HepG2 (cell line): ENCODE results near the gene TRAP1. TPM values are rescaled to one million over a fixed set of nuclear protein-coding genes. Genes with fewer than 3 reads are reported as not detected.
"Not testable (repeated sequence)": the region's sequence is repeated elsewhere in the genome, so short reads cannot be mapped to it uniquely, and the experiment has no call there.

Source experiments
- ATAC-seq: fragments of 200-7000 bp; cut with Tn5 transposase; 3 replicates; pipeline ENCODE4 v1.9.1; 2020; ENCODE audit warnings: mild to moderate bottlenecking, moderate library complexity
- BruUV-seq: library from RNA; stranded (reverse); fragments of 400-500 nt; replicated peaks from 2 replicates; lab custom pipeline; 2021; lab: Mats Ljungman, UMichigan
- CTCF ChIA-PET: fragments of 300-600 bp; formaldehyde crosslinking; extraction: SDS; loops from one replicate; lab custom pipeline; 2021; ENCODE audit warnings: low total read pairs, inconsistent platforms, low intra/inter-chr PET ratio; lab: Yijun Ruan, JAX
- POLR2A ChIA-PET: fragments of 350-600 bp; sonication (Branson Sonifier 250); formaldehyde crosslinking; loops from one replicate; lab custom pipeline; 2020; ENCODE audit warnings: antibody characterized with exemption, inconsistent platforms; lab: Yijun Ruan, JAX
- DNase-seq: peaks from one replicate; pipeline ENCODE4 v3.0.0-alpha.2; 2015; ENCODE audit warnings: low spot score
- FAIRE-seq: peaks from 3 replicates; lab custom pipeline; 2011; peaks lifted over from hg19 to GRCh38; lab: Jason Lieb, UNC
- H2AFZ ChIP-seq: one replicate; pipeline ENCODE4 v1.6.1; 2011; ENCODE audit warnings: low read length, inconsistent platforms
- H3K27ac ChIP-seq: fragments of 300-600 bp; 3 replicates; pipeline ENCODE4 v1.8.0; 2011; ENCODE audit warnings: mixed run types, mild to moderate bottlenecking, mixed read lengths, low read length, inconsistent platforms; ENCODE audit not compliant: insufficient read depth; ENCODE audit errors: extremely low read length
- H3K27me3 ChIP-seq, 2 experiments: fragments of 200-600 bp in 1 of 2; 2 replicates in 1 of 2; 3 replicates in 1 of 2; pipeline versions ENCODE4 v1.6.0 to v1.8.0; 2011; ENCODE audit warnings: low read length in 2 of 2, mild to moderate bottlenecking in 2 of 2, moderate library complexity in 2 of 2, inconsistent platforms in 1 of 2; ENCODE audit not compliant: insufficient read depth in 2 of 2, control insufficient read depth in 1 of 2
- H3K36me3 ChIP-seq, 2 experiments: fragments of 200-600 bp in 1 of 2; replicated peaks in 1 of 2; 2 replicates in 1 of 2; 3 replicates in 1 of 2; pipeline versions ENCODE4 v1.5.1 to v1.8.0; 2011; ENCODE audit warnings: low read length in 2 of 2, inconsistent platforms in 1 of 2; ENCODE audit not compliant: insufficient read depth in 2 of 2, control insufficient read depth in 1 of 2
- H3K4me1 ChIP-seq: 2 replicates; pipeline ENCODE4 v1.5.1; 2012; ENCODE audit warnings: low read length, inconsistent platforms; ENCODE audit not compliant: insufficient read depth
- H3K4me2 ChIP-seq: 2 replicates; pipeline ENCODE4 v1.6.0; 2011; ENCODE audit warnings: low read depth, low read length, inconsistent platforms
- H3K4me3 ChIP-seq, 3 experiments: fragments of 200-600 bp in 1 of 3; sonication (generic), shearing (Covaris generic) in 1 of 3; replicated peaks in 1 of 3; 2 replicates each; pipeline ENCODE4 v1.5.1; 2011 to 2016; ENCODE audit warnings: low read length in 3 of 3, inconsistent platforms in 2 of 3, low read depth in 2 of 3, mild to moderate bottlenecking in 2 of 3, control low read depth in 1 of 3, mixed read lengths in 1 of 3; ENCODE audit not compliant: insufficient read depth in 1 of 3
- H3K79me2 ChIP-seq: one replicate; pipeline ENCODE4 v1.6.1; 2011; ENCODE audit warnings: low read length, inconsistent platforms; ENCODE audit not compliant: insufficient read depth
- H3K9ac ChIP-seq: 2 replicates; pipeline ENCODE4 v1.6.0; 2011; ENCODE audit warnings: mild to moderate bottlenecking, low read depth, low read length, inconsistent platforms; ENCODE audit not compliant: insufficient read depth
- H3K9me3 ChIP-seq: 2 replicates; pipeline ENCODE4 v1.5.1; 2012; ENCODE audit warnings: mild to moderate bottlenecking, low read length
- H4K20me1 ChIP-seq: 2 replicates; pipeline ENCODE4 v1.6.0; 2011; ENCODE audit warnings: inconsistent platforms, mild to moderate bottlenecking, low read length, moderate library complexity; ENCODE audit not compliant: insufficient read depth
- AGO2 ChIP-seq: fragments of 200-400 bp; formaldehyde crosslinking; optimal IDR thresholded peaks from 2 replicates; pipeline ENCODE3; 2017; ENCODE audit warnings: mild to moderate bottlenecking, low read depth, low read length, moderate library complexity
- EED ChIP-seq: sonication (generic); formaldehyde crosslinking; IDR thresholded peaks from 2 replicates; pipeline ENCODE4 v1.5.0; 2020; ENCODE audit warnings: mild to moderate bottlenecking, missing genetic modification reagents
- KMT2A ChIP-seq: sonication (generic); formaldehyde crosslinking; IDR thresholded peaks from 2 replicates; pipeline ENCODE4 v1.4.0; 2020; ENCODE audit warnings: missing genetic modification reagents
- MAZ ChIP-seq, 2 experiments: sonication (generic) in 1 of 2; formaldehyde crosslinking in 1 of 2; IDR thresholded peaks; 2 replicates each; pipeline versions ENCODE4 v1.5.0 to v1.6.1; 2012 to 2020; ENCODE audit warnings: low read depth in 2 of 2, mild to moderate bottlenecking in 2 of 2, borderline replicate concordance in 1 of 2, improper control_type of control experiment in 1 of 2, low read length in 1 of 2, missing genetic modification reagents in 1 of 2, moderate library complexity in 1 of 2
- POLR2A ChIP-seq, 2 experiments: IDR thresholded peaks; 2 replicates each; pipeline ENCODE4 v1.6.1; 2011; ENCODE audit warnings: low read depth in 2 of 2, low read length in 2 of 2, mild to moderate bottlenecking in 1 of 2, moderate library complexity in 1 of 2; ENCODE audit not compliant: insufficient read depth in 1 of 2
- RBM22 ChIP-seq: fragments of 200-400 bp; formaldehyde crosslinking; optimal IDR thresholded peaks from 2 replicates; pipeline ENCODE3; 2017; ENCODE audit warnings: mild to moderate bottlenecking, low read length, moderate library complexity
- ZNF317 ChIP-seq: sonication (generic); formaldehyde crosslinking; IDR thresholded peaks from 2 replicates; pipeline ENCODE4 v1.5.0; 2020; ENCODE audit warnings: mild to moderate bottlenecking, missing genetic modification reagents
- WGBS: methylation state at CpG from one replicate; pipeline ENCODE4 v1.1.6; 2017; ENCODE audit warnings: low lambda C conversion rate; 5-methylcytosine and 5-hydroxymethylcytosine counted together
- in situ Hi-C: cut with HindIII; loops from 2 replicates; pipeline ENCODE4 v1.10.0; 2017; ENCODE audit warnings: low pct_unique_long_range_greater_than_20kb; ENCODE audit not compliant: extremely low pct_ligation_motif_present
- intact Hi-C: fragments of 100-400 bp; cut with micrococcal nuclease; formaldehyde crosslinking; loops from one replicate; pipeline ENCODE4 v1.10.0; 2022; ENCODE audit not compliant: unreplicated experiment
- polyA plus RNA-seq, 8 experiments: library from polyadenylated mRNA; depleted of rRNA in 3 of 8; stranded (reverse) in 7 of 8; unstranded in 1 of 8; fragments of >200 nt; fragmentation: Illumina TruSeq in 4 of 8; extraction: Trizol in 4 of 8; gene quantifications; 2 replicates each; pipeline versions ENCODE4 v1.2.1 to v1.2.3, GENCODE V29; 2011 to 2016; ENCODE audit warnings: low read depth in 4 of 8, missing spikeins in 1 of 8, mixed read lengths in 1 of 8; ENCODE audit not compliant: insufficient read depth in 1 of 8
- total RNA-seq, 5 experiments: library from RNA; depleted of rRNA; stranded (reverse); fragments of >200 nt; fragmentation: Illumina TruSeq; extraction: Trizol; gene quantifications; 2 replicates each; pipeline ENCODE4 v1.2.3, GENCODE V29; 2016; ENCODE audit warnings: low read depth in 1 of 5
- TF ChIP-seq, protein P1 (sequence below): sonication (generic); formaldehyde crosslinking; IDR thresholded peaks from 2 replicates; pipeline ENCODE4 v1.4.0; 2020; ENCODE audit warnings: missing genetic modification reagents
- TF ChIP-seq, protein P2 (sequence below): sonication (generic); formaldehyde crosslinking; IDR thresholded peaks from 2 replicates; pipeline ENCODE4 v1.5.1; 2020; ENCODE audit warnings: mild to moderate bottlenecking, missing genetic modification reagents, moderate library complexity

The TRAP1 gene
- total and polyA plus RNA-seq, 2 of the 13 experiments (the other 11 are each of a cell fraction or from before 2014, with no cell fraction given): 127 to 240 TPM

DNA sequence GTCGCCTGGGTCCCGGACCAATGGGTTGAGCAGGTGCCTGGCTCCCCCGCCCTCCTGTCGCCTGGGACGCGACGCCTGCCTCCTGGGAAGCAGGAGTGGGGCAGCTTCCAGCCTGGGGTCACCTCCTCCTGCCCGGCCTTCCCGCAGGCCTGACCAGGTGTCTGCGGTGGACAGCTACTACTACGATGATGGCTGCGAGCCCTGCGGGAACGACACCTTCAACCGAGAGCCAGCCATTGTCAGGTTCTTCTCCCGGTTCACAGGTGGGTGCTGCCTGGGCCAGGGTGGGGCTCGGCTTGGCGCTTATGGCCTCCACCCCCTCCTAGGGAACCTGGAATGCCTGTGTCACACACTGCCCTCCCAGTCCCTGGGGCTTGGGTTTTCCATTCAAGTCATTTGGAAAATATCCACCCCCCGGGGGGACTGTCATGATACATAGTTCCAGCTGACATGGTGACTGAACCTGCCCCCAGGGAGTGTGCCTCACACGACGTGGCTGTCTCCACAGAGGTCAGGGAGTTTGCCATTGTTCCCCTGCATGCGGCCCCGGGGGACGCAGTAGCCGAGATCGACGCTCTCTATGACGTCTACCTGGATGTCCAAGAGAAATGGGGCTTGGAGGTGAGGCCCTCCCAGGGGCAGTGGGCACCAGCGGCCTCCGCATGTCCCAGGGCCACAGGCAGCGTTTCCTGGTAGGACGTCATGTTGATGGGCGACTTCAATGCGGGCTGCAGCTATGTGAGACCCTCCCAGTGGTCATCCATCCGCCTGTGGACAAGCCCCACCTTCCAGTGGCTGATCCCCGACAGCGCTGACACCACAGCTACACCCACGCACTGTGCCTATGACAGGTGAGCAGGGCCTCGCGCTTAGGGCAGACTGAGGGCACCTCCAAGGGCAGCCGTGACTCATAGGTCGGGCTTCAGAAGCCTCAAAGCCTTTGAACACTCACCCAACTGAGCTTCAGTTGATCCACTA is 60.5 kb downstream of the TRAP1 start:
- intact Hi-C loops (loop anchor here (2.0 kb wide), 1 partner anchor 38 kb away; no protein-coding TSS in a partner anchor), in situ Hi-C loops (no loop called here)
- no peak overlapping the region for H3K9ac ChIP-seq
- no peak overlapping the region for H3K4me2 ChIP-seq
- H3K4me1 ChIP-seq: peaks cover 42% of the 10 kb centered on the region
- POLR2A ChIA-PET: no interaction called here
- no peaks in the 10 kb centered on the region for H3K9me3 ChIP-seq
- CTCF ChIA-PET: no interaction called here
- no peak for FAIRE-seq
- WGBS: 93% methylated on average over 18 of the region's 42 CpGs
- no peak overlapping the region for H3K27ac ChIP-seq
- H3K36me3 ChIP-seq: peaks cover 18 to 53% of the 10 kb centered on the region in 2 experiments
- no peak for ATAC-seq
- no peak overlapping the region for H3K4me3 ChIP-seq
- no peak for DNase-seq
- no peaks in the 10 kb centered on the region for H3K79me2 ChIP-seq
- H4K20me1 ChIP-seq: no peaks in the 10 kb centered on the region
- TF ChIP-seq EED (CRISPR knock-in tag) (no peak), MAZ (IDR thresholded peaks at IDR 0.05; ENCODE audit: borderline replicate concordance, low read depth, low read length) (no peak), MAZ (CRISPR knock-in tag; IDR thresholded peaks at IDR 0.05; ENCODE audit: low read depth) (no peak), POLR2A (IDR thresholded peaks at IDR 0.05; ENCODE audit: insufficient read depth in 1 of 2, low read depth in 2 of 2, low read length in 2 of 2) (peak in 1 of 2 experiments; percentile 18; a peak in 1 of 4 replicates), ZNF317 (CRISPR knock-in tag) (no peak), KMT2A (CRISPR knock-in tag) (no peak), AGO2 (peak; percentile 51), RBM22 (peak; percentile 55)
- TF ChIP-seq, protein P1, sequence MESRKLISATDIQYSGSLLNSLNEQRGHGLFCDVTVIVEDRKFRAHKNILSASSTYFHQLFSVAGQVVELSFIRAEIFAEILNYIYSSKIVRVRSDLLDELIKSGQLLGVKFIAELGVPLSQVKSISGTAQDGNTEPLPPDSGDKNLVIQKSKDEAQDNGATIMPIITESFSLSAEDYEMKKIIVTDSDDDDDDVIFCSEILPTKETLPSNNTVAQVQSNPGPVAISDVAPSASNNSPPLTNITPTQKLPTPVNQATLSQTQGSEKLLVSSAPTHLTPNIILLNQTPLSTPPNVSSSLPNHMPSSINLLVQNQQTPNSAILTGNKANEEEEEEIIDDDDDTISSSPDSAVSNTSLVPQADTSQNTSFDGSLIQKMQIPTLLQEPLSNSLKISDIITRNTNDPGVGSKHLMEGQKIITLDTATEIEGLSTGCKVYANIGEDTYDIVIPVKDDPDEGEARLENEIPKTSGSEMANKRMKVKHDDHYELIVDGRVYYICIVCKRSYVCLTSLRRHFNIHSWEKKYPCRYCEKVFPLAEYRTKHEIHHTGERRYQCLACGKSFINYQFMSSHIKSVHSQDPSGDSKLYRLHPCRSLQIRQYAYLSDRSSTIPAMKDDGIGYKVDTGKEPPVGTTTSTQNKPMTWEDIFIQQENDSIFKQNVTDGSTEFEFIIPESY (CRISPR knock-in tag): peak; percentile 37; the same call in 1 of the 2 replicates
- TF ChIP-seq, protein P2, sequence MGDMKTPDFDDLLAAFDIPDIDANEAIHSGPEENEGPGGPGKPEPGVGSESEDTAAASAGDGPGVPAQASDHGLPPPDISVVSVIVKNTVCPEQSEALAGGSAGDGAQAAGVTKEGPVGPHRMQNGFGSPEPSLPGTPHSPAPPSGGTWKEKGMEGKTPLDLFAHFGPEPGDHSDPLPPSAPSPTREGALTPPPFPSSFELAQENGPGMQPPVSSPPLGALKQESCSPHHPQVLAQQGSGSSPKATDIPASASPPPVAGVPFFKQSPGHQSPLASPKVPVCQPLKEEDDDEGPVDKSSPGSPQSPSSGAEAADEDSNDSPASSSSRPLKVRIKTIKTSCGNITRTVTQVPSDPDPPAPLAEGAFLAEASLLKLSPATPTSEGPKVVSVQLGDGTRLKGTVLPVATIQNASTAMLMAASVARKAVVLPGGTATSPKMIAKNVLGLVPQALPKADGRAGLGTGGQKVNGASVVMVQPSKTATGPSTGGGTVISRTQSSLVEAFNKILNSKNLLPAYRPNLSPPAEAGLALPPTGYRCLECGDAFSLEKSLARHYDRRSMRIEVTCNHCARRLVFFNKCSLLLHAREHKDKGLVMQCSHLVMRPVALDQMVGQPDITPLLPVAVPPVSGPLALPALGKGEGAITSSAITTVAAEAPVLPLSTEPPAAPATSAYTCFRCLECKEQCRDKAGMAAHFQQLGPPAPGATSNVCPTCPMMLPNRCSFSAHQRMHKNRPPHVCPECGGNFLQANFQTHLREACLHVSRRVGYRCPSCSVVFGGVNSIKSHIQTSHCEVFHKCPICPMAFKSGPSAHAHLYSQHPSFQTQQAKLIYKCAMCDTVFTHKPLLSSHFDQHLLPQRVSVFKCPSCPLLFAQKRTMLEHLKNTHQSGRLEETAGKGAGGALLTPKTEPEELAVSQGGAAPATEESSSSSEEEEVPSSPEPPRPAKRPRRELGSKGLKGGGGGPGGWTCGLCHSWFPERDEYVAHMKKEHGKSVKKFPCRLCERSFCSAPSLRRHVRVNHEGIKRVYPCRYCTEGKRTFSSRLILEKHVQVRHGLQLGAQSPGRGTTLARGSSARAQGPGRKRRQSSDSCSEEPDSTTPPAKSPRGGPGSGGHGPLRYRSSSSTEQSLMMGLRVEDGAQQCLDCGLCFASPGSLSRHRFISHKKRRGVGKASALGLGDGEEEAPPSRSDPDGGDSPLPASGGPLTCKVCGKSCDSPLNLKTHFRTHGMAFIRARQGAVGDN (CRISPR knock-in tag): peak; percentile 22; the same call in 1 of the 2 replicates
- BruUV-seq: no TSS peak
- H3K27me3 ChIP-seq: no peaks in the 10 kb centered on the region
- H2AFZ ChIP-seq: no peak overlapping the region

DNA sequence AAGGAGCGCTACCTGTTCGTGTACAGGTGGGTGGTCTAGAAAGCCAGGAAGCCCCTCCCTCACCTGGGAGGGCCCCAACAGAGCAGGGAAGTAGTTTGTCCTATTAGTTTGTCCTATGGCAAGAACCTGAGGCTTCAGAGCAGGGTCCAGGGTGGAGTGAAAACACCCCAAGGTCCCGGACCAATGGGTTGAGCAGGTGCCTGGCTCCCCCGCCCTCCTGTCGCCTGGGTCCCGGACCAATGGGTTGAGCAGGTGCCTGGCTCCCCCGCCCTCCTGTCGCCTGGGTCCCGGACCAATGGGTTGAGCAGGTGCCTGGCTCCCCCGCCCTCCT is 61.2 kb downstream of the TRAP1 start:
- intact Hi-C loops: loop anchor here (2.0 kb wide), 1 partner anchor 39 kb away; no protein-coding TSS in a partner anchor
- in situ Hi-C loops, H4K20me1 ChIP-seq, H3K4me2 ChIP-seq, H3K27ac ChIP-seq, CTCF ChIA-PET, H3K4me3 ChIP-seq, H2AFZ ChIP-seq, H3K27me3 ChIP-seq, DNase-seq, BruUV-seq, FAIRE-seq, H3K79me2 ChIP-seq, H3K9ac ChIP-seq, H3K9me3 ChIP-seq, ATAC-seq: not testable (repeated sequence)
- Histone ChIP-seq H3K4me1 (peaks cover 43% of the 10 kb centered on the region), H3K36me3 (peaks cover 15 to 47% of the 10 kb centered on the region in 2 experiments)
- POLR2A ChIA-PET: interaction anchor here (0.6 kb wide), 1 partner anchor 33 kb away, joined by 3 read pairs; no protein-coding TSS in a partner anchor
- WGBS: 100% methylated on average over 7 of the region's 10 CpGs
